NCI-H1105 treated with DMSO at 0.1 percent for 48 hours (cell line): Measurements from ENCODE around the gene FA2H.

ENCODE experiments used
- DNase-seq: peaks from one replicate; lab custom pipeline; 2025; lab: John Stamatoyannopoulos, UW

The FA2H gene

GRCh38 chr16:74743045-74743667 is 31.5 kb downstream of the FA2H start:
- peak; percentile 2 for DNase-seq

GRCh38 chr16:74742051-74742481 is 32.6 kb downstream of the FA2H start:
- no peak for DNase-seq

GRCh38 chr16:74740795-74741304 is 33.8 kb downstream of the FA2H start:
- DNase-seq = no peak

GRCh38 chr16:74739275-74739674 is 35.3 kb downstream of the FA2H start:
- DNase-seq = no peak

- no peak for DNase-seq
Observed at GRCh38 chr16:74738816-74739215, 35.8 kb downstream of the FA2H start.

GRCh38 chr16:74738113-74738541 is 36.5 kb downstream of the FA2H start:
- DNase-seq = no peak

GRCh38 chr16:74737521-74737920 is 37.1 kb downstream of the FA2H start:
- DNase-seq = no peak

- DNase-seq = no peak
Observed at GRCh38 chr16:74736531-74737157, 38.0 kb downstream of the FA2H start.

GRCh38 chr16:74735554-74735953 is 39.1 kb downstream of the FA2H start:
- DNase-seq = no peak

GRCh38 chr16:74735162-74735452 is 39.5 kb downstream of the FA2H start:
- no peak for DNase-seq

GRCh38 chr16:74734361-74735161 is 40.1 kb downstream of the FA2H start:
- DNase-seq = no peak

- DNase-seq = no peak
Observed at GRCh38 chr16:74732707-74733350, 41.8 kb downstream of the FA2H start.

GRCh38 chr16:74731853-74732477 is 42.7 kb downstream of the FA2H start:
- no peak for DNase-seq

GRCh38 chr16:74729783-74730683 is 44.6 kb downstream of the FA2H start:
- DNase-seq = peak; percentile 12

GRCh38 chr16:74727903-74728302 is 46.7 kb downstream of the FA2H start:
- DNase-seq = no peak

GRCh38 chr16:74726716-74727115 is 47.9 kb downstream of the FA2H start:
- DNase-seq = no peak

GRCh38 chr16:74725651-74726455 is 48.8 kb downstream of the FA2H start:
- DNase-seq = no peak

- DNase-seq = no peak
Observed at GRCh38 chr16:74724820-74725549, 49.6 kb downstream of the FA2H start.

GRCh38 chr16:74723256-74723655 is 51.4 kb downstream of the FA2H start:
- no peak for DNase-seq
